Fibroblast of skin of back (primary cell): ENCODE measurements around the gene SDE2. TPM values are rescaled to one million over a fixed set of nuclear protein-coding genes. Genes with fewer than 3 reads are reported as not detected.
A peak's percentile ranks its signal among the peaks of the same experiment; 100 is the strongest.
"Not testable (repeated sequence)": the region's sequence is repeated elsewhere in the genome, so short reads cannot be mapped to it uniquely, and the experiment has no call there.

Experiments
- DNase-seq: peaks from one replicate; pipeline ENCODE4 v3.0.0-alpha.2; 2013
- polyA plus RNA-seq, 2 experiments: library from polyadenylated mRNA; unstranded; fragments of 120-200 nt; gene quantifications; one replicate each; pipeline ENCODE4 v1.2.1, GENCODE V29; 2013; ENCODE audit not compliant: insufficient read length in 2 of 2

SDE2 gene
- polyA plus RNA-seq (2013, experiment 1 of 2; ENCODE audit: insufficient read length): 12.3 TPM
- 12.4 TPM for polyA plus RNA-seq (2013, experiment 2 of 2; ENCODE audit: insufficient read length)

- DNase-seq: peak; percentile 98
Measured at GRCh38 chr1:225999227-225999911, at the start of gene SDE2. Gene SDE2 (minus strand): TSS chr1:225999343. CDS start chr1:225999312, 31 bp downstream.

- no peak for DNase-seq
Measured at GRCh38 chr1:226048886-226049285, 49.7 kb upstream of the SDE2 start.

GRCh38 chr1:226047495-226047894, 48.4 kb upstream of the SDE2 start:
- no peak for DNase-seq

- DNase-seq: peak; percentile 34
Measured at GRCh38 chr1:226046240-226046639, 47.1 kb upstream of the SDE2 start.

GRCh38 chr1:226044514-226045101, 45.5 kb upstream of the SDE2 start:
- no peak for DNase-seq

- no peak for DNase-seq
Measured at GRCh38 chr1:226041419-226041818, 42.3 kb upstream of the SDE2 start.

- no peak for DNase-seq
Measured at GRCh38 chr1:226038661-226039060, 39.5 kb upstream of the SDE2 start.

GRCh38 chr1:226035915-226036314, 36.8 kb upstream of the SDE2 start:
- DNase-seq: no peak

- DNase-seq: peak; percentile 91
Measured at GRCh38 chr1:226034482-226034881, 35.3 kb upstream of the SDE2 start.

GRCh38 chr1:226033991-226034390, 34.8 kb upstream of the SDE2 start:
- DNase-seq: no peak

GRCh38 chr1:226033582-226033981, 34.4 kb upstream of the SDE2 start:
- DNase-seq: no peak

- DNase-seq: no peak
Measured at GRCh38 chr1:226029568-226030225, 30.6 kb upstream of the SDE2 start.

- no peak for DNase-seq
Measured at GRCh38 chr1:226029093-226029496, 30.0 kb upstream of the SDE2 start.

- peak; percentile 27 for DNase-seq
Measured at GRCh38 chr1:226027538-226028217, 28.5 kb upstream of the SDE2 start.

- DNase-seq: no peak
Measured at GRCh38 chr1:226026833-226027232, 27.7 kb upstream of the SDE2 start.

GRCh38 chr1:226023735-226024134, 24.6 kb upstream of the SDE2 start:
- no peak for DNase-seq

GRCh38 chr1:226021801-226022200, 22.7 kb upstream of the SDE2 start:
- DNase-seq: no peak

GRCh38 chr1:226021401-226021800, 22.3 kb upstream of the SDE2 start:
- no peak for DNase-seq

- DNase-seq: no peak
Measured at GRCh38 chr1:226019572-226019971, 20.4 kb upstream of the SDE2 start.

GRCh38 chr1:226017070-226017469, 17.9 kb upstream of the SDE2 start:
- no peak for DNase-seq

GRCh38 chr1:226009650-226010044, 10.5 kb upstream of the SDE2 start:
- no peak for DNase-seq

GRCh38 chr1:226007126-226007892, 8.2 kb upstream of the SDE2 start:
- not testable (repeated sequence) for DNase-seq
